ENCODE results near the gene FGF12. TPM values are rescaled to one million over a fixed set of nuclear protein-coding genes. Genes with fewer than 3 reads are reported as not detected.

FGF12 gene
- total and polyA plus RNA-seq, 2 of the 13 experiments (the other 11 are each of a cell fraction or from before 2014, with no cell fraction given): 0.07 TPM; not detected in 1

- H4K20me1 ChIP-seq (ENCODE audit: insufficient read depth, low read length): no peaks in the 10 kb centered on the region
- ATAC-seq (peak; percentile 91), FAIRE-seq (peak; percentile 61), DNase-seq (ENCODE audit: low spot score) (peak; percentile 45)
- no peak overlapping the region for H3K4me2 ChIP-seq (ENCODE audit: low read depth, low read length)
- 0 out of 5 replicates have a peak, but pooled peaks cover 0 to 4% of the 10 kb centered on the region in 2 experiments for H3K27me3 ChIP-seq (ENCODE audit: control insufficient read depth in 1 of 2, insufficient read depth in 2 of 2, low read length in 2 of 2)
- H3K27ac ChIP-seq (ENCODE audit: extremely low read length, insufficient read depth, low read length): no peak overlapping the region
- H3K4me1 ChIP-seq (ENCODE audit: insufficient read depth, low read length): no peaks in the 10 kb centered on the region
- peak; percentile 60; the same call in 1 of the 2 replicates for TF ChIP-seq RAD21 (CRISPR knock-in tag; IDR thresholded peaks at IDR 0.05)
- peak; percentile 81 for TF ChIP-seq SMC3 (IDR thresholded peaks at IDR 0.05; ENCODE audit: low read length)
- peak; percentile 78 for TF ChIP-seq STAG1 (CRISPR knock-in tag; IDR thresholded peaks at IDR 0.05)
- TF ChIP-seq FUBP1 (CRISPR knock-in tag; IDR thresholded peaks at IDR 0.05; ENCODE audit: borderline replicate concordance): no peak
- peak; percentile 69 for TF ChIP-seq CTCF (CRISPR knock-in tag; IDR thresholded peaks at IDR 0.05)
- TF ChIP-seq AKAP8 (CRISPR knock-in tag; IDR thresholded peaks at IDR 0.05): no peak
- no peak for TF ChIP-seq ZNF281 (CRISPR knock-in tag; IDR thresholded peaks at IDR 0.05; ENCODE audit: borderline replicate concordance)
- H3K4me3 ChIP-seq (replicated peaks in 1 of 3; ENCODE audit: insufficient read depth in 1 of 3, low read depth in 2 of 3, low read length in 3 of 3): no peak overlapping the region
- BruUV-seq (replicated peaks): no TSS peak
- H3K36me3 ChIP-seq (replicated peaks in 1 of 2; ENCODE audit: control insufficient read depth in 1 of 2, insufficient read depth in 2 of 2, low read length in 2 of 2): no peaks in the 10 kb centered on the region
- H2AFZ ChIP-seq (ENCODE audit: low read length): no peak overlapping the region
- POLR2A ChIA-PET: no interaction called here
- WGBS (ENCODE audit: low lambda C conversion rate): 2% methylated on average over 6 of the region's 6 CpGs
- H3K79me2 ChIP-seq (ENCODE audit: insufficient read depth, low read length): no peaks in the 10 kb centered on the region
- CTCF ChIA-PET (ENCODE audit: low intra/inter-chr PET ratio, low total read pairs): interaction anchor here (0.7 to 2.8 kb wide), 4 partner anchors 236 to 1006 kb away, joined by 3 to 37 read pairs (median 6); no protein-coding TSS in a partner anchor
- intact Hi-C loops (cut with micrococcal nuclease; ENCODE audit: unreplicated experiment) (loop anchor here (1.0 to 10.0 kb wide), 6 partner anchors 99 to 1006 kb away; no protein-coding TSS in a partner anchor), in situ Hi-C loops (cut with HindIII; ENCODE audit: extremely low pct_ligation_motif_present, low pct_unique_long_range_greater_than_20kb) (loop anchor here (5.0 to 25.0 kb wide), 3 partner anchors 236 to 996 kb away; partner anchors contain the start of gene ATP13A4)
- no peaks in the 10 kb centered on the region for H3K9me3 ChIP-seq (ENCODE audit: low read length)
- H3K9ac ChIP-seq (ENCODE audit: insufficient read depth, low read depth, low read length): no peak overlapping the region
These were observed 160.5 kb downstream of the FGF12 start for GRCh38 chr3:192566706-192567290.

Measured in HepG2 (cell line).